H9 (cell line): ENCODE data around the gene VN1R2. TPM values are rescaled to one million over a fixed set of nuclear protein-coding genes. Genes with fewer than 3 reads are reported as not detected.

Experiments used
- DNase-seq: peaks from one replicate; pipeline ENCODE4 v3.0.0-alpha.2; 2017
- H2AFZ ChIP-seq: one replicate; pipeline ENCODE4 v1.6.1; 2013; ENCODE audit warnings: mild to moderate bottlenecking, low read length, control low read depth, moderate library complexity
- H2AK5ac ChIP-seq: 2 replicates; pipeline ENCODE4 v1.6.1; 2013; ENCODE audit warnings: low read length, control low read depth, mixed read lengths; ENCODE audit not compliant: insufficient read length
- H2BK120ac ChIP-seq: one replicate; pipeline ENCODE4 v1.6.1; 2013; ENCODE audit warnings: low read depth, mild to moderate bottlenecking, low read length, control low read depth, inconsistent platforms; ENCODE audit not compliant: poor library complexity, severe bottlenecking
- H2BK12ac ChIP-seq: 2 replicates; pipeline ENCODE4 v1.6.1; 2013; ENCODE audit warnings: low read length, control low read depth, mixed read lengths, low read depth; ENCODE audit not compliant: insufficient read length
- H2BK15ac ChIP-seq: 2 replicates; pipeline ENCODE4 v1.6.1; 2013; ENCODE audit warnings: low read depth, low read length, control low read depth
- H2BK20ac ChIP-seq: one replicate; pipeline ENCODE4 v1.6.1; 2013; ENCODE audit warnings: low read depth, mild to moderate bottlenecking, low read length, control low read depth, inconsistent platforms; ENCODE audit not compliant: poor library complexity, severe bottlenecking
- H2BK5ac ChIP-seq: 2 replicates; pipeline ENCODE4 v1.6.1; 2013; ENCODE audit warnings: low read length, control low read depth, mixed read lengths; ENCODE audit not compliant: insufficient read length
- H3K14ac ChIP-seq: 2 replicates; pipeline ENCODE4 v1.6.1; 2013; ENCODE audit warnings: low read length, control low read depth; ENCODE audit not compliant: insufficient read depth
- H3K18ac ChIP-seq: 2 replicates; pipeline ENCODE4 v1.6.1; 2013; ENCODE audit warnings: low read depth, mild to moderate bottlenecking, mixed read lengths, low read length, control low read depth; ENCODE audit not compliant: insufficient read length
- H3K23ac ChIP-seq: 2 replicates; pipeline ENCODE4 v1.6.1; 2013; ENCODE audit warnings: low read length, control low read depth, mixed read lengths, low read depth; ENCODE audit not compliant: insufficient read length
- H3K23me2 ChIP-seq: 2 replicates; pipeline ENCODE4 v1.6.1; 2013; ENCODE audit warnings: low read depth, mild to moderate bottlenecking, mixed read lengths, low read length, control low read depth; ENCODE audit not compliant: insufficient read length, poor library complexity, severe bottlenecking
- H3K27ac ChIP-seq: 2 replicates; pipeline ENCODE4 v1.5.1; 2013; ENCODE audit warnings: low read length, control low read depth, mixed read lengths, low read depth; ENCODE audit not compliant: insufficient read length
- H3K27me3 ChIP-seq: 2 replicates; pipeline ENCODE4 v1.6.1; 2013; ENCODE audit warnings: low read length, control low read depth, inconsistent platforms; ENCODE audit not compliant: insufficient read depth
- H3K4ac ChIP-seq: 2 replicates; pipeline ENCODE4 v1.6.1; 2013; ENCODE audit warnings: low read depth, mild to moderate bottlenecking, control low read depth, inconsistent platforms, low read length, moderate library complexity
- H3K4me1 ChIP-seq: 2 replicates; pipeline ENCODE4 v1.6.1; 2013; ENCODE audit warnings: low read length, control low read depth, inconsistent platforms; ENCODE audit not compliant: insufficient read depth
- H3K4me2 ChIP-seq: 2 replicates; pipeline ENCODE4 v1.6.1; 2013; ENCODE audit warnings: low read length, control low read depth, mixed read lengths; ENCODE audit not compliant: insufficient read length, insufficient read depth
- H3K56ac ChIP-seq: 2 replicates; pipeline ENCODE4 v1.6.1; 2013; ENCODE audit warnings: low read depth, mild to moderate bottlenecking, mixed read lengths, low read length, control low read depth; ENCODE audit not compliant: insufficient read length
- H3K79me1 ChIP-seq: 2 replicates; pipeline ENCODE4 v1.6.1; 2013; ENCODE audit warnings: low read depth, mild to moderate bottlenecking, moderate library complexity, low read length, control low read depth, inconsistent platforms; ENCODE audit not compliant: insufficient read depth, poor library complexity, severe bottlenecking
- H3K79me2 ChIP-seq: 2 replicates; pipeline ENCODE4 v1.6.1; 2013; ENCODE audit warnings: low read length, control low read depth, inconsistent platforms; ENCODE audit not compliant: insufficient read depth
- H3K9ac ChIP-seq: 2 replicates; pipeline ENCODE4 v1.6.1; 2013; ENCODE audit warnings: low read length, control low read depth, mixed read lengths; ENCODE audit not compliant: insufficient read length; ENCODE audit errors: extremely low read depth
- H3K9me3 ChIP-seq: one replicate; pipeline ENCODE4 v1.6.1; 2013; ENCODE audit warnings: low read depth, low read length, inconsistent platforms; ENCODE audit not compliant: control insufficient read depth
- H3T11ph ChIP-seq: one replicate; pipeline ENCODE4 v1.6.1; 2013; ENCODE audit warnings: mild to moderate bottlenecking, low read length, control low read depth, inconsistent platforms
- H4K20me1 ChIP-seq: one replicate; pipeline ENCODE4 v1.6.1; 2013; ENCODE audit not compliant: control insufficient read depth, insufficient read length, insufficient read depth
- H4K5ac ChIP-seq: 2 replicates; pipeline ENCODE4 v1.6.1; 2013; ENCODE audit warnings: low read depth, mild to moderate bottlenecking, mixed read lengths, low read length, control low read depth; ENCODE audit not compliant: insufficient read length
- H4K8ac ChIP-seq: replicated peaks from 2 replicates; pipeline ENCODE4 v1.6.1; 2013; ENCODE audit warnings: low read length, control low read depth, mixed read lengths, low read depth; ENCODE audit not compliant: insufficient read length
- H4K91ac ChIP-seq: 2 replicates; pipeline ENCODE4 v1.6.1; 2013; ENCODE audit warnings: low read depth, mild to moderate bottlenecking, moderate library complexity, mixed read lengths, low read length, control low read depth; ENCODE audit not compliant: insufficient read length
- H3K27ac Mint-ChIP-seq, 3 experiments: 2 replicates in 2 of 3; 3 replicates in 1 of 3; pipeline ENCODE4 v1.8.0; 2020 to 2021; ENCODE audit warnings: mixed read lengths in 3 of 3, mild to moderate bottlenecking in 1 of 3, moderate library complexity in 1 of 3
- H3K27me3 Mint-ChIP-seq: 2 replicates; pipeline ENCODE4 v1.8.0; 2021; ENCODE audit warnings: low read depth, mild to moderate bottlenecking, moderate library complexity, mixed read lengths
- H3K36me3 Mint-ChIP-seq, 3 experiments: 2 replicates in 2 of 3; 3 replicates in 1 of 3; pipeline ENCODE4 v1.8.0; 2020 to 2021; ENCODE audit warnings: low read depth in 3 of 3, mixed read lengths in 3 of 3; ENCODE audit not compliant: insufficient read depth in 1 of 3
- H3K4me1 Mint-ChIP-seq, 2 experiments: 2 replicates each; pipeline ENCODE4 v1.8.0; 2020; ENCODE audit warnings: mixed read lengths in 2 of 2
- H3K4me3 Mint-ChIP-seq, 2 experiments: 2 replicates in 1 of 2; 3 replicates in 1 of 2; pipeline ENCODE4 v1.8.0; 2020 to 2021; ENCODE audit warnings: mild to moderate bottlenecking in 2 of 2, mixed read lengths in 2 of 2, moderate library complexity in 1 of 2
- H3K9me3 Mint-ChIP-seq, 2 experiments: 2 replicates in 1 of 2; 3 replicates in 1 of 2; pipeline ENCODE4 v1.8.0; 2020; ENCODE audit warnings: mild to moderate bottlenecking in 2 of 2, mixed read lengths in 2 of 2, moderate library complexity in 1 of 2
- WGBS: extraction: QIAGEN DNeasy Blood & Tissue Kit; methylation state at CpG from one replicate; pipeline ENCODE4 v1.1.7; 2013; ENCODE audit warnings: missing lambda C conversion rate, low lambda C conversion rate, mixed read lengths; ENCODE audit not compliant: insufficient read length; ENCODE audit errors: extremely low coverage; 5-methylcytosine and 5-hydroxymethylcytosine counted together
- total RNA-seq: library from RNA; stranded (reverse); gene quantifications from 2 replicates; pipeline ENCODE4 v1.2.1, GENCODE V29; 2021
- TF ChIP-seq, protein P1 (sequence below): fragments of 200-600 bp; sonication (generic); conservative IDR thresholded peaks from 3 replicates; pipeline ENCODE4 v1.8.0; 2021; ENCODE audit warnings: antibody characterized with exemption, mild to moderate bottlenecking

VN1R2 gene
- total RNA-seq, 1 experiment from 2014 or later = not detected

DNA sequence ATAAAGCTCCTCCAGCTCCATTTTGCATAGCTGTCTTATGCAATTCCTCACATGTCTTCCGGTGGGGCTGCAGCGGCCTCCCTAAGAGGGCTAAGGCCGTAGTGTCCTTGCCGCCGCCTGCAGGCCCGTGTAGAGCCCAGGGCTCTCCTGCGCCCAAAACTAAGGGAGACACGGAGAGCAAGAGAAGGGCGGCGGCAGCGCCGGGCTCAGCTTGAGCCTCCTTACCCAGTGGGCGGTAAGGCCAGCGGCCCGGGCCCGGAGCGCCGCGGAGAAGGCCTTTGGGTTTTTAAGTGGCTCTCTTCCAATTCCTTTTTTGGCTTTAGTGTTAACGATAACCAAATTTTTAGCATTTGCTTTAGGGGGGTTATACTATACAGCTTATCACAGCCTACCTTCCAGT, 33.5 kb upstream of the VN1R2 start:
- Histone ChIP-seq H3K27me3 (no peaks in the 10 kb centered on the region), H3K4ac (no peak overlapping the region), H3K18ac (no peak overlapping the region), H2BK5ac (no peak overlapping the region), H3K9ac (no peak overlapping the region), H3K27ac (no peak overlapping the region), H3K23ac (no peak overlapping the region), H3K56ac (no peak overlapping the region), H3K4me2 (no peak overlapping the region), H2BK15ac (no peak overlapping the region), H4K5ac (no peak overlapping the region), H2BK120ac (no peak overlapping the region), H4K8ac (no peak overlapping the region), H3K79me1 (no peaks in the 10 kb centered on the region), H3T11ph (no peak overlapping the region), H3K9me3 (peaks cover 40% of the 10 kb centered on the region), H4K20me1 (no peaks in the 10 kb centered on the region), H3K79me2 (no peaks in the 10 kb centered on the region), H2AK5ac (no peak overlapping the region), H2AFZ (no peak overlapping the region), H3K23me2 (no peaks in the 10 kb centered on the region), H2BK12ac (no peak overlapping the region), H3K14ac (no peak overlapping the region), H3K4me1 (no peaks in the 10 kb centered on the region), H4K91ac (no peak overlapping the region), H2BK20ac (no peak overlapping the region)
- H3K4me3 Mint-ChIP-seq = no peak overlapping the region
- WGBS = no CpG with 5 or more reads among the region's 20 CpGs
- H3K27ac Mint-ChIP-seq = no peak overlapping the region
- H3K27me3 Mint-ChIP-seq = peaks cover 3% of the 10 kb centered on the region; the same call in 1 of the 2 replicates
- TF ChIP-seq, protein P1, sequence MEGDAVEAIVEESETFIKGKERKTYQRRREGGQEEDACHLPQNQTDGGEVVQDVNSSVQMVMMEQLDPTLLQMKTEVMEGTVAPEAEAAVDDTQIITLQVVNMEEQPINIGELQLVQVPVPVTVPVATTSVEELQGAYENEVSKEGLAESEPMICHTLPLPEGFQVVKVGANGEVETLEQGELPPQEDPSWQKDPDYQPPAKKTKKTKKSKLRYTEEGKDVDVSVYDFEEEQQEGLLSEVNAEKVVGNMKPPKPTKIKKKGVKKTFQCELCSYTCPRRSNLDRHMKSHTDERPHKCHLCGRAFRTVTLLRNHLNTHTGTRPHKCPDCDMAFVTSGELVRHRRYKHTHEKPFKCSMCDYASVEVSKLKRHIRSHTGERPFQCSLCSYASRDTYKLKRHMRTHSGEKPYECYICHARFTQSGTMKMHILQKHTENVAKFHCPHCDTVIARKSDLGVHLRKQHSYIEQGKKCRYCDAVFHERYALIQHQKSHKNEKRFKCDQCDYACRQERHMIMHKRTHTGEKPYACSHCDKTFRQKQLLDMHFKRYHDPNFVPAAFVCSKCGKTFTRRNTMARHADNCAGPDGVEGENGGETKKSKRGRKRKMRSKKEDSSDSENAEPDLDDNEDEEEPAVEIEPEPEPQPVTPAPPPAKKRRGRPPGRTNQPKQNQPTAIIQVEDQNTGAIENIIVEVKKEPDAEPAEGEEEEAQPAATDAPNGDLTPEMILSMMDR = no peak
- H3K4me1 Mint-ChIP-seq = no peaks in the 10 kb centered on the region
- H3K36me3 Mint-ChIP-seq = peaks cover 17 to 32% (median 30%) of the 10 kb centered on the region in 3 experiments
- DNase-seq = no peak
- peaks cover 75 to 76% of the 10 kb centered on the region in 2 experiments for H3K9me3 Mint-ChIP-seq
